ENCODE results near the gene AK6. TPM values are rescaled to one million over a fixed set of nuclear protein-coding genes. Genes with fewer than 3 reads are reported as not detected.
A peak's percentile ranks its signal among the peaks of the same experiment; 100 is the strongest.

AK6 gene
- total and polyA plus RNA-seq, 10 of the 15 experiments (the other 5 are each of a cell fraction or from before 2014, with no cell fraction given): 45.2 to 446 (median 86.6) TPM

- TF ChIP-seq ZNF687 (IDR thresholded peaks at IDR 0.05) (peak; percentile 62; the same call in 1 of the 2 replicates), CHD4 (IDR thresholded peaks at IDR 0.05) (no peak), GATAD2B (conservative IDR thresholded peaks at IDR 0.05; ENCODE audit: low read depth) (peak; percentile 89), RELA (IDR thresholded peaks at IDR 0.05; ENCODE audit: borderline replicate concordance, partially characterized antibody) (peak; percentile 81), SUPT20H (IDR thresholded peaks at IDR 0.05; ENCODE audit: borderline replicate concordance, control insufficient read depth, low read depth, low read length) (no peak), SUZ12 (IDR thresholded peaks at IDR 0.05; ENCODE audit: unreplicated experiment) (no peak), ZNF384 (IDR thresholded peaks at IDR 0.05; ENCODE audit: borderline replicate concordance, low read depth, low read length) (0 out of 2 replicates have a peak, but pooled peaks have one; percentile 5), REST (IDR thresholded peaks at IDR 0.05; ENCODE audit: low read depth, low read length) (peak; percentile 42; the same call in 1 of the 2 replicates), NFIC (IDR thresholded peaks at IDR 0.05; ENCODE audit: low read depth, low read length) (no peak; the same call in 1 of the 2 replicates)
Observed at GRCh38 chr5:69369340-69370121, at the start of gene AK6, which contains the start of the genes RAD17 and TAF9 (continued).

Measured in GM12878 (cell line).